Measurements from ENCODE around the gene AAGAB.

AAGAB gene

DNA sequence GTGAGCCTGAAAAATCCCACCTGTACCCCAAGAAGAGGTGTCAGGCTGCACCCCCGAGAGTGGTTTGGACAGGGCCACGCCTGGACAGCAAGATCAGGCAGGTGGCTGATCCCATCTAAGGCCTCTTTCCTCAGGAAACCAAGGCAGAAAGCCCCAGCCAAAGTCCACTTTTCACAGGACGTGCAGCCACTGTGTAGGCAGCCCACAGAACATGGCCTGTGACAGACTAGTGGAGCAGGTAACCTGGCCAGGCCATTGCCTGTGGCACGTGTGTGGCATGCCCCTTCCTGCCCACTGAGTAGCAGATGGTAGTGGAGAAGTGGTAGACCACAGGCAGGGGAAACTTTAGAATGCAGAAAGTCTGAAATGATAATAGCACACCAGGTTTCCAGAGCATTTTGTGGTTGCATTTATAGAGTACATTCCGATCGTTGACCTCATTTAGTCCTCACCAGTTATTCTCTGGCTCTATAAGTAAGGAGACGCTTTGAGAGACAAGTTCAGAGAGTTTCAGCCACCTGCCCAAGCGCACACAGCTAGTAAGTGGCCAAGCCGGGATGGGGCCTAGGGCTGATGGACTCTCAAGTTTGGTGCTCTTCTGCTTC, 68.7 kb downstream of the AAGAB start:
- no peak overlapping the region for H3K4me3 ChIP-seq (ENCODE audit: low read depth, low read length)
- DNase-seq (ENCODE audit: low read depth) = peak; percentile 24
- TF ChIP-seq, protein P1, sequence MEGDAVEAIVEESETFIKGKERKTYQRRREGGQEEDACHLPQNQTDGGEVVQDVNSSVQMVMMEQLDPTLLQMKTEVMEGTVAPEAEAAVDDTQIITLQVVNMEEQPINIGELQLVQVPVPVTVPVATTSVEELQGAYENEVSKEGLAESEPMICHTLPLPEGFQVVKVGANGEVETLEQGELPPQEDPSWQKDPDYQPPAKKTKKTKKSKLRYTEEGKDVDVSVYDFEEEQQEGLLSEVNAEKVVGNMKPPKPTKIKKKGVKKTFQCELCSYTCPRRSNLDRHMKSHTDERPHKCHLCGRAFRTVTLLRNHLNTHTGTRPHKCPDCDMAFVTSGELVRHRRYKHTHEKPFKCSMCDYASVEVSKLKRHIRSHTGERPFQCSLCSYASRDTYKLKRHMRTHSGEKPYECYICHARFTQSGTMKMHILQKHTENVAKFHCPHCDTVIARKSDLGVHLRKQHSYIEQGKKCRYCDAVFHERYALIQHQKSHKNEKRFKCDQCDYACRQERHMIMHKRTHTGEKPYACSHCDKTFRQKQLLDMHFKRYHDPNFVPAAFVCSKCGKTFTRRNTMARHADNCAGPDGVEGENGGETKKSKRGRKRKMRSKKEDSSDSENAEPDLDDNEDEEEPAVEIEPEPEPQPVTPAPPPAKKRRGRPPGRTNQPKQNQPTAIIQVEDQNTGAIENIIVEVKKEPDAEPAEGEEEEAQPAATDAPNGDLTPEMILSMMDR (IDR thresholded peaks at IDR 0.05; ENCODE audit: insufficient read depth, low read depth, low read length, missing control alignments) = no peak

- no peak for DNase-seq (ENCODE audit: low read depth)
- H3K4me3 ChIP-seq (ENCODE audit: low read depth, low read length) = no peak overlapping the region
- TF ChIP-seq, protein P1 (IDR thresholded peaks at IDR 0.05; ENCODE audit: insufficient read depth, low read depth, low read length, missing control alignments) = no peak
These were observed 69.4 kb downstream of the AAGAB start for GRCh38 chr15:67185051-67185450.

DNA sequence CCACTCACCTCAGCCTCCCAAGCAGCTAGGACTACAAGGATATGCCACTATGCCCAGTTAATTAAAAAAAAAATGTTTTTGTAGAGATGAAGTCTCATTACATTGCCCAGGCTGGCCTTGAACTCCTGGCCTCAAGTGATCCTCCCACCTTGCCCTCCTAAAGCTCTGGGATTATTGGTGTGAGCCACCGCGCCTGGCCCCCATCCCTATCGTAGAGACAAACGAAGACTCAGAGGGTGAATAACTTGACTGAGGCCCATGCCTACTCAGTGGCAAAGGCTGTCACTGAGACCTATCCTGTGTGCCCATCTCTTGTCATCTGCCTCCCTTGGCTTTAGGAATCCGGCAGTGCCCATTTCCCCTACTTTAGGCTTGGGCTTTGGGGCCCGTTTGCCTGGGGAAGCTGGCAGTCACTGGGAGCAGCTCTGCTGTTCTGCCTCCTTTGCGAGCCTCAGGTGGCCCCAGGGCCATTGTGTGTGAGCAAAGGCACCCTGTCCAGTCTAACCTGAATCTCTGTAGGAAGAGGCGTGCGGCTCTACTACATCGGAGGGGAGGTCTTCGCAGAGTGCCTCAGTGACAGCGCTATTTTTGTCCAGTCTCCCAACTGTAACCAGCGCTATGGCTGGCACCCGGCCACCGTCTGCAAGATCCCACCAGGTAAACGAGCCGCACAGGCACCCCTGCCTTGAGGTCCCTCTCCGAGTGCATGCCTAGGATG, 70.1 kb downstream of the AAGAB start:
- no peak overlapping the region for H3K4me3 ChIP-seq (ENCODE audit: low read depth, low read length)
- DNase-seq (ENCODE audit: low read depth) = no peak
- TF ChIP-seq, protein P1 (IDR thresholded peaks at IDR 0.05; ENCODE audit: insufficient read depth, low read depth, low read length, missing control alignments) = no peak

DNA sequence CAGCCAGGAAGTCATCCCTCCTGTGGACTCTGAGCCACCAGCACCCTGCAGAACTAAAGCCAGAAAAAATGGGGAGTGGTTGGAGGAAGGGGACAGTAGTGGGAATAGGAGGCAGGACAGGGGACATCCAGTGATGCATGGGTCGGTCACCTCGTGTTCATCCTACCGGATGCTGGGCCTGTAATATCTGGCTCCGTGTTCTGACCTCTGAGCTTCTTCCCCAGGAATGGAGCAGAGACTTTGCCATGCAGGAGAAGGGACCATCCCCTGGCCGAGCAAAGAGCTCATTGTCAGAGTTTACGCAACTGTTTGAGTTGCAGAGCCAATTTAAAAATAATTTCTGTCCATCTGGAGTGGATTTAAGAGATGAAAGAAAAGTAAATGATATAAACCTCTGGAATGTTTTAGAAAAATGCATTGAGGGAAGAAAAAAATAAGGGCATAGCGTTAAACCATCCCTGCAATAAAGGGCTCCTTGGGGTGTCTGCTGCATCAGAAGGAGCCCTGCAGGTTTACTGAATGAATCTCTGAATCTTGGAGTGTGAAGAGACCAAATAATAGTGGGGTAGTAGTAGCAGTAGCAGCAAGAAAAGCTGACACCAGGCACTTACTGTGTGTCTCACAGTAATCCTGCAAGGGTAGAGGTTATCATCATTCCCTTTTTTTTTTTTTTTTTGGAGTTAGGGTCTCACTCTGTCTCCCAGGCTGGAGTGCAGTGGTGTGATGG, 70.9 kb downstream of the AAGAB start:
- TF ChIP-seq, protein P1 (IDR thresholded peaks at IDR 0.05; ENCODE audit: insufficient read depth, low read depth, low read length, missing control alignments) = no peak
- no peak for DNase-seq (ENCODE audit: low read depth)
- no peak overlapping the region for H3K4me3 ChIP-seq (ENCODE audit: low read depth, low read length)

- H3K4me3 ChIP-seq (ENCODE audit: low read depth, low read length) = no peak overlapping the region
- TF ChIP-seq, protein P1 (IDR thresholded peaks at IDR 0.05; ENCODE audit: insufficient read depth, low read depth, low read length, missing control alignments) = peak; percentile 6
- no peak for DNase-seq (ENCODE audit: low read depth)
These were observed 73.2 kb downstream of the AAGAB start for GRCh38 chr15:67181221-67181639.

- H3K4me3 ChIP-seq (ENCODE audit: low read depth, low read length) = no peak overlapping the region
- TF ChIP-seq, protein P1 (IDR thresholded peaks at IDR 0.05; ENCODE audit: insufficient read depth, low read depth, low read length, missing control alignments) = no peak
- no peak for DNase-seq (ENCODE audit: low read depth)
These were observed 73.8 kb downstream of the AAGAB start for GRCh38 chr15:67180514-67181191.

Measured in GM12865 (cell line).